Measurements from ENCODE around the gene DYRK1B.

DYRK1B gene

GRCh38 chr19:39834287-39834841 lies 402 bp upstream of the DYRK1B start:
- no peak for TF ChIP-seq CTCF (IDR thresholded peaks at IDR 0.05)
- Histone ChIP-seq H3K4me2 (ENCODE audit: low read length) (peak overlapping the region; percentile 42), H3K36me3 (ENCODE audit: control insufficient read depth, insufficient read depth, low read length) (no peaks in the 10 kb centered on the region), H3K9ac (no peak overlapping the region), H3K4me1 (peaks cover 11% of the 10 kb centered on the region), H3K79me2 (peaks cover 22% of the 10 kb centered on the region), H2AFZ (peak overlapping the region; percentile 71), H3K9me3 (ENCODE audit: control insufficient read depth, low read length) (no peaks in the 10 kb centered on the region), H3K27ac (peak overlapping the region; percentile 97), H3K4me3 (ENCODE audit: low read depth, low read length) (peak overlapping the region; percentile 99), H3K27me3 (ENCODE audit: control insufficient read depth, insufficient read depth, low read length) (no peaks in the 10 kb centered on the region)

- Histone ChIP-seq H3K4me3 (ENCODE audit: low read depth, low read length) (peak overlapping the region; percentile 99), H3K9me3 (ENCODE audit: control insufficient read depth, low read length) (no peaks in the 10 kb centered on the region), H3K79me2 (peaks cover 22% of the 10 kb centered on the region), H3K4me1 (peaks cover 11% of the 10 kb centered on the region), H3K27me3 (ENCODE audit: control insufficient read depth, insufficient read depth, low read length) (no peaks in the 10 kb centered on the region), H3K9ac (peak overlapping the region; percentile 90), H3K4me2 (ENCODE audit: low read length) (peak overlapping the region; percentile 97), H3K27ac (peak overlapping the region; percentile 97), H2AFZ (peak overlapping the region; percentile 89), H3K36me3 (ENCODE audit: control insufficient read depth, insufficient read depth, low read length) (no peaks in the 10 kb centered on the region)
- no peak for TF ChIP-seq CTCF (IDR thresholded peaks at IDR 0.05)
Observed at GRCh38 chr19:39833160-39833463, 850 bp downstream of the DYRK1B start.

DNA sequence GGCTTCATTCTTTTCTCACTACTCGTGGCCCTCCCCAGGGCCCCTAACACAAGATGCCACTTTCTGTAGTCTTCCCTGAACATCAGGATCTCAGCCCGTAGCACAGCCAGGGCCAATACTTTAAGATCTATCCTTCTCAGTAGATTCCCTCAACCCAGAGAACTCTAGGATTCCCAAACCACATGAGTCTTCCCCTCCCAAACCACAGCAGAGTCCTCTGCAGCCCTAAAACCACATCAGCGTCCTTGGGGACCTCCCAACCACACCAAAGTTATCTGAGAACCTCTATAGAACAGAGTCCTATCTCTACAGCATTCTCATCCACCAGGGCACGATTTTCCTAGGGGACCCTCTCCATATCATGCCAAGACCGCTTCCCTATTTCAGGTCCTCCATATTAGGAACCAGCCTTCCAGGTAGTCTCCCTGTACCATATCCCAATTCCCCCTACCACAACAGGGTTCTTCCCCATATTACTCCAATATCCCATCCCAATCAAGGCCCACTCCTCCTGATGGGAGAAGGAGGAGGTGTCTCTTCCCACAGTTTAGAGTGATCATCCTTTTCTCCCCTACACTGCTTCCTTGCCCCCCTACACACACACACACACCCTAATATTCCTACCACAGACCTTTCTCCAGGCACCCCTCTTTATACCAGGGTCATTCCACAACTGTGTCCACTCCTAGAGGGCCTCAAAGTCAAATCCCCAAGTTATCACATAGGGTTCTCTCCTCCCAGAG lies 1.4 kb downstream of the DYRK1B start:
- H3K4me3 ChIP-seq (ENCODE audit: low read depth, low read length): peak overlapping the region; percentile 99
- no peak overlapping the region for H2AFZ ChIP-seq
- no peaks in the 10 kb centered on the region for H3K9me3 ChIP-seq (ENCODE audit: control insufficient read depth, low read length)
- H3K27ac ChIP-seq: peak overlapping the region; percentile 97
- peak overlapping the region; percentile 97 for H3K4me2 ChIP-seq (ENCODE audit: low read length)
- no peak for TF ChIP-seq CTCF (IDR thresholded peaks at IDR 0.05)
- H3K79me2 ChIP-seq: peaks cover 22% of the 10 kb centered on the region
- peaks cover 11% of the 10 kb centered on the region for H3K4me1 ChIP-seq
- no peaks in the 10 kb centered on the region for H3K36me3 ChIP-seq (ENCODE audit: control insufficient read depth, insufficient read depth, low read length)
- no peaks in the 10 kb centered on the region for H3K27me3 ChIP-seq (ENCODE audit: control insufficient read depth, insufficient read depth, low read length)
- H3K9ac ChIP-seq: peak overlapping the region; percentile 90

DNA sequence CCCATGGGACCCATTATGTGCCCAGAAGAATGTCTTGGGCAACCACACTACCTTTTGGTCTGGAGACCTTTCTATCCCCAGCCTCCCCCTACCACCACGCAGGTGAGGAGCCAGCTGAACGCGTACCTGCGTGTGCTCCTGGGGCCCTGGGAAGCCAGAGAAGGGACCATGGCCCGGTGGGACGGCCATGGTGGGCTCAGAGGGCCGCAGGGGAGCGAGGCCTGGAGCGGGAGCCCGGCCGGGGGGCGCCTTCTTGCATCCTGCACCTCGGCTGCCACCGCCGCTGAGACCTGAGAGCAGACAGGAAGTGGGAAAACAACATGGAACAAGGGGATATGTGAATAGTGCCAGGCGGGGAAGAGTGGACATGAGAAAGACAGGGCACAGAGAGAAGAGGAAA lies 2.3 kb downstream of the DYRK1B start:
- H3K79me2 ChIP-seq: peaks cover 22% of the 10 kb centered on the region
- no peak overlapping the region for H3K9ac ChIP-seq
- H2AFZ ChIP-seq: no peak overlapping the region
- H3K4me1 ChIP-seq: peaks cover 11% of the 10 kb centered on the region
- H3K36me3 ChIP-seq (ENCODE audit: control insufficient read depth, insufficient read depth, low read length): no peaks in the 10 kb centered on the region
- TF ChIP-seq CTCF (IDR thresholded peaks at IDR 0.05): no peak
- no peak overlapping the region for H3K4me3 ChIP-seq (ENCODE audit: low read depth, low read length)
- H3K4me2 ChIP-seq (ENCODE audit: low read length): no peak overlapping the region
- no peaks in the 10 kb centered on the region for H3K27me3 ChIP-seq (ENCODE audit: control insufficient read depth, insufficient read depth, low read length)
- H3K27ac ChIP-seq: no peak overlapping the region
- no peaks in the 10 kb centered on the region for H3K9me3 ChIP-seq (ENCODE audit: control insufficient read depth, low read length)

DNA sequence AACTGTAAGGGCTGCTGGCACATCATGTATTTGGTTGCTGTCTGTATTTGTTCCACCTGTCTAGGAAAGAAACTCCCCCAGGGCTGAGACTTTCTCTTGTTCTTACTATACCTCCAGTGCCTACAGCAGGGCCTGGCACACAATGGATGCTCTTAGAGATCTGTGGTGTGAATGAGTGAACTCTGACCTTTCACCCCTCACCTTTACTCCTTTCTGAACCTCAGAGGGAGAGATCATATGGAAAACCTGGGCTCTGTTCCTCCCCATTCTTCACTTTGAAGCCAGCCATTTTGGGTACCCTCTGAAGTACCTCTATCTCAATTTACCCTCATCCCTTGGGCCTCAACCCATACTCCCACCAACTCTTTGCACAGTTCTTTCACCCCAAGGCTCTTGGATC lies 3.1 kb downstream of the DYRK1B start:
- Histone ChIP-seq H2AFZ (no peak overlapping the region), H3K27me3 (ENCODE audit: control insufficient read depth, insufficient read depth, low read length) (no peaks in the 10 kb centered on the region), H3K36me3 (ENCODE audit: control insufficient read depth, insufficient read depth, low read length) (no peaks in the 10 kb centered on the region), H3K9ac (no peak overlapping the region), H3K79me2 (peaks cover 22% of the 10 kb centered on the region), H3K27ac (no peak overlapping the region), H3K4me3 (ENCODE audit: low read depth, low read length) (no peak overlapping the region), H3K4me1 (peaks cover 11% of the 10 kb centered on the region), H3K4me2 (ENCODE audit: low read length) (no peak overlapping the region), H3K9me3 (ENCODE audit: control insufficient read depth, low read length) (no peaks in the 10 kb centered on the region)
- TF ChIP-seq CTCF (IDR thresholded peaks at IDR 0.05): no peak

Measured in parathyroid adenoma (tissue), 2 donors.